ENCODE results near the gene TBL1X.

DNA sequence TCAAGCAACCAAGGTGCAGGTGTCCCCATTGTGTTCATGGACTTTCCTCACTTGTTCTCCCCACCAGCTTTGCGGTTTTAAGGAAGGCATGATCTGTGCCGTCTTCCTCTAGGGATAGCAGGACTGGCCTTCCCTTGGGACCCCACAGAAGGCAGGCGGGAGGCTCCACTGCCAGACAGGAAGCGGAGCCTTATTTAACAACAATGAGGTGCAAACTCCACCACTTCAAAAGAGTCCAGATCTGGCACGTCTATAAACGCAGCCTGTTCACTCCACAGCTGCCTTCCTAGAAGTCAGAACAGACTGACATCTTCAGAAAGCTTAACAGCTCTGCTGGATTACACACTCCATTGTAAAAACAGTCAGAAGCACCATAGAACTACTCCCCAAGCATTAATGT, 302.5 kb downstream of the TBL1X start:
- TF ChIP-seq, protein P1, sequence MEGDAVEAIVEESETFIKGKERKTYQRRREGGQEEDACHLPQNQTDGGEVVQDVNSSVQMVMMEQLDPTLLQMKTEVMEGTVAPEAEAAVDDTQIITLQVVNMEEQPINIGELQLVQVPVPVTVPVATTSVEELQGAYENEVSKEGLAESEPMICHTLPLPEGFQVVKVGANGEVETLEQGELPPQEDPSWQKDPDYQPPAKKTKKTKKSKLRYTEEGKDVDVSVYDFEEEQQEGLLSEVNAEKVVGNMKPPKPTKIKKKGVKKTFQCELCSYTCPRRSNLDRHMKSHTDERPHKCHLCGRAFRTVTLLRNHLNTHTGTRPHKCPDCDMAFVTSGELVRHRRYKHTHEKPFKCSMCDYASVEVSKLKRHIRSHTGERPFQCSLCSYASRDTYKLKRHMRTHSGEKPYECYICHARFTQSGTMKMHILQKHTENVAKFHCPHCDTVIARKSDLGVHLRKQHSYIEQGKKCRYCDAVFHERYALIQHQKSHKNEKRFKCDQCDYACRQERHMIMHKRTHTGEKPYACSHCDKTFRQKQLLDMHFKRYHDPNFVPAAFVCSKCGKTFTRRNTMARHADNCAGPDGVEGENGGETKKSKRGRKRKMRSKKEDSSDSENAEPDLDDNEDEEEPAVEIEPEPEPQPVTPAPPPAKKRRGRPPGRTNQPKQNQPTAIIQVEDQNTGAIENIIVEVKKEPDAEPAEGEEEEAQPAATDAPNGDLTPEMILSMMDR (conservative IDR thresholded peaks at IDR 0.05; ENCODE audit: low read length) = no peak
- no peak for TF ChIP-seq EZH2phosphoT487 (IDR thresholded peaks at IDR 0.05; ENCODE audit: borderline replicate concordance, low read depth, low read length)

All from OCI-LY7 (cell line).